Epithelial cell of esophagus (primary cell): ENCODE measurements around the gene DLG4.

Experiments used
- DNase-seq: peaks from one replicate; pipeline ENCODE4 v3.0.0; 2010; ENCODE audit warnings: low read depth
- H3K4me3 ChIP-seq: 2 replicates; pipeline ENCODE4 v1.5.1; 2011; ENCODE audit warnings: mild to moderate bottlenecking, low read length, control low read depth
- TF ChIP-seq, protein P1 (sequence below): IDR thresholded peaks from 2 replicates; pipeline ENCODE4 v1.5.1; 2011; ENCODE audit warnings: low read depth, mild to moderate bottlenecking, low read length, control low read depth, inconsistent platforms; ENCODE audit not compliant: insufficient read depth; ENCODE audit errors: missing control alignments

The DLG4 gene

DNA sequence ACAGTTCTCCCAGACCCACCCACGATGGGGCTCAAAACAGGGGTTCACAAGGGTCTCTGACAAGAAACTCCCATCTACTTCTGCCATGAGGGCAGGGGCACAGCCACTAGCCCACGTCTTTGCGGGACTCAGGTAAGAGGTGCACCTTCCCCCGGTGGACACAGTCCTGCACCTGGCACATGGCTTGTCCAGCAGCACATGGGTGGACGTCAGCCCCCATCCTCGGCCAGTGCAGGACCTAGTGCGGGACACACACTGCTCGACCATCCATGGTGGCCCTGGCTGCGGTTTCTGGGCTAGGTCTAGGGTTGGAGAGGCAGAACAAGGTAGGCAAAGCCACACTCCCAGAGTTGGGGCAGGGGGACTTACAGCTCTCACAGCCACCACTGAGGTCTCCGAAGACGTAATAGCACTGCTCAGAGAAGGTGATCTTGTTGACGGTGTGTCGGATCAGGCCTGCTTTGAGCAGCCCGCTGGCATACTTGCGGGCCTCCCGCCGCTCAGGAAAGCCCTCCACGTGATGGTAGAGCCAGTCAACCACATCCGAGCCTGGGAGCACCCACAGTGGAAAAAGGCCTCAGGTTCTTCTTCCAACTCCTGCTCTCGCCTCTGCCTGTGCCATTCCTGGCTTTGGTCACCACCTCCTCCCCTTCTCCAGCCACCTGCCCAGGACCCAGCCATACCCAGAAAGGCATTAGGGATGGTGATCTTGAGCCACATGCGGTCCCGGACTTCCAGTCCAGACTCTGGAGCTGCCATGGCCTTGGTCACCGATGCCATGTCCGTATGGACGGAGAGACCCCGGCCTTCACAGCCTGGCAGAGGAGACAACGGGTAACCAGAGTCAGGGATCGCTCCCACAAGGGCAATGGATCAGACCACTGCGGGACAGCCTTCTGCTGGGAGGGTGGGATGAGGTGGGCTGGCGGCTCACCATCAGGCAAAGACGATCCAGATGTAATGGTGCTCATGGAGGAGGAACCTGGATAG lies 7.4 kb upstream of the DLG4 start:
- no peak overlapping the region for H3K4me3 ChIP-seq

DNA sequence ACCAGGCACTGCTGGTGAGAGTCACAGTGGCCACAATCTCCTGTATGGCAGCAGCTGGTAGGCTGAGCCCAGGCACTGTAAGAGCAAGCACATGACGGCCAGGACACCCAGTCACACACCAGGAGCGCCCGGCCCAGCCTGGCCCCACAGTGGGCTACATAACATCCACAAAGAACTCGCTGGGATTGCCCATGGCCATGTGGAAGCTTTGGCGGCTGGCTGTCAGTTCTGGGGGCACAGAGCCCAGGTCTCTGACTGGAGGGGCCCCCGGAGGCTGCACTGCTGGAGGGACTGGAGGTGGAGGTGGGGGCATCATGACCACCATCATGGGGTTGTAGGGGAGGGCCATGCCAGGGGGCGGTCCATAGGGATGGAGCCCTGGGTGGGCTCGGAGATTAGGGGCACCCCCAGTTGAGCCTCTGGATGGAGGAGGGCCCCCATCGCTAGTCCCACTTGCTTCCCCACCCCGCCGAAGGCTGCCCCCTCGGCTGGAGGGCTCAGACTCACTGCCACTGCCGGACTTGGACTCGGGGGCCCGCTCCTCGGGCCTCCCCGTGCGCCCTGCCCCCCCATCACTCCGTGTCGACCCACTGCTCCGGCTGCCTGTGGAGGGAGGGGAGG lies 6.2 kb upstream of the DLG4 start:
- TF ChIP-seq, protein P1, sequence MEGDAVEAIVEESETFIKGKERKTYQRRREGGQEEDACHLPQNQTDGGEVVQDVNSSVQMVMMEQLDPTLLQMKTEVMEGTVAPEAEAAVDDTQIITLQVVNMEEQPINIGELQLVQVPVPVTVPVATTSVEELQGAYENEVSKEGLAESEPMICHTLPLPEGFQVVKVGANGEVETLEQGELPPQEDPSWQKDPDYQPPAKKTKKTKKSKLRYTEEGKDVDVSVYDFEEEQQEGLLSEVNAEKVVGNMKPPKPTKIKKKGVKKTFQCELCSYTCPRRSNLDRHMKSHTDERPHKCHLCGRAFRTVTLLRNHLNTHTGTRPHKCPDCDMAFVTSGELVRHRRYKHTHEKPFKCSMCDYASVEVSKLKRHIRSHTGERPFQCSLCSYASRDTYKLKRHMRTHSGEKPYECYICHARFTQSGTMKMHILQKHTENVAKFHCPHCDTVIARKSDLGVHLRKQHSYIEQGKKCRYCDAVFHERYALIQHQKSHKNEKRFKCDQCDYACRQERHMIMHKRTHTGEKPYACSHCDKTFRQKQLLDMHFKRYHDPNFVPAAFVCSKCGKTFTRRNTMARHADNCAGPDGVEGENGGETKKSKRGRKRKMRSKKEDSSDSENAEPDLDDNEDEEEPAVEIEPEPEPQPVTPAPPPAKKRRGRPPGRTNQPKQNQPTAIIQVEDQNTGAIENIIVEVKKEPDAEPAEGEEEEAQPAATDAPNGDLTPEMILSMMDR = no peak
- no peak for DNase-seq
- H3K4me3 ChIP-seq = no peak overlapping the region

More for the DNA sequence above, 7.4 kb upstream of the DLG4 start:
- no peak for DNase-seq
- TF ChIP-seq, protein P1 = no peak

GRCh38 chr17:7224661-7225111 lies 5.0 kb upstream of the DLG4 start:
- TF ChIP-seq, protein P1 = no peak
- no peak overlapping the region for H3K4me3 ChIP-seq
- no peak for DNase-seq

GRCh38 chr17:7224110-7224509 lies 4.5 kb upstream of the DLG4 start:
- no peak overlapping the region for H3K4me3 ChIP-seq
- no peak for DNase-seq
- TF ChIP-seq, protein P1 = no peak

- no peak for DNase-seq
- TF ChIP-seq, protein P1 = no peak
- H3K4me3 ChIP-seq = no peak overlapping the region
Observed at GRCh38 chr17:7223375-7223774, 3.7 kb upstream of the DLG4 start.

DNA sequence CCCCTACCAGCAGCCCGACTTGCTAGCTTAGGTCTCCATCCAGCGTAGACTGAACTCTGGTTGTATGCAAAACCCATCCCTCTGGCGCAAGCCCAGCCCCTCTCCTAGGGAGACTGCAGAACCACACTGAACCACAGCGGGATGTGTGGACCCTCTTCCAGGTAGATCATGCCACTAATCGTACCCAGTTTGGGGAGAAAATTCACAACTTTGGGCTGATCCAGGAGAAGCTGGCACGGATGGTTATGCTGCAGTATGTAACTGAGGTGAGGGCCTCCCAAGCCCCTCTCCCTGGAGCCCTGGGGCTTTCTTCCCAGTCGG lies 3.3 kb upstream of the DLG4 start:
- DNase-seq = no peak
- H3K4me3 ChIP-seq = no peak overlapping the region
- TF ChIP-seq, protein P1 = no peak
